Activated T-cell treated with anti-CD3 and anti-CD28 coated beads, Interleukin-2, amount 50 U/mL, for 72 hours (primary cell): ENCODE results near the gene HSDL2. TPM values are rescaled to one million over a fixed set of nuclear protein-coding genes. Genes with fewer than 3 reads are reported as not detected.
A peak's percentile ranks its signal among the peaks of the same experiment; 100 is the strongest.

ENCODE experiments used
- ATAC-seq, 2 donors: fragments of 150-1000 bp; cut with Tn5 transposase; replicated peaks in 1 of 2; 2 replicates each; pipeline ENCODE4 v1.10.0; 2021; ENCODE audit warnings: moderate library complexity in 2 of 2, mild to moderate bottlenecking in 1 of 2
- DNase-seq, 2 donors: peaks; one replicate each; pipeline ENCODE4 v3.0.0; 2021 to 2022; ENCODE audit warnings: mixed read lengths in 1 of 2
- H3K27ac Mint-ChIP-seq: one replicate; pipeline ENCODE4 v1.8.0; 2022; ENCODE audit warnings: mild to moderate bottlenecking, moderate library complexity, mixed read lengths
- H3K27me3 Mint-ChIP-seq: one replicate; pipeline ENCODE4 v1.8.0; 2022; ENCODE audit warnings: low read depth, mixed read lengths
- H3K36me3 Mint-ChIP-seq, 2 donors: one replicate each; pipeline ENCODE4 v1.8.0; 2022; ENCODE audit warnings: mixed read lengths in 2 of 2, mild to moderate bottlenecking in 1 of 2; ENCODE audit not compliant: insufficient read depth in 2 of 2
- H3K4me1 Mint-ChIP-seq: one replicate; pipeline ENCODE4 v1.8.0; 2022; ENCODE audit warnings: low read depth, mixed read lengths
- H3K4me3 Mint-ChIP-seq, 2 donors: one replicate each; pipeline ENCODE4 v1.8.0; 2022; ENCODE audit warnings: mild to moderate bottlenecking in 2 of 2, mixed read lengths in 2 of 2, moderate library complexity in 2 of 2
- H3K9me3 Mint-ChIP-seq, 2 donors: one replicate each; pipeline ENCODE4 v1.8.0; 2022; ENCODE audit warnings: mixed read lengths in 2 of 2
- total RNA-seq, 2 donors: library from RNA; stranded (reverse); gene quantifications; one replicate each; pipeline ENCODE4 v1.2.3, GENCODE V29; 2022

HSDL2 gene
- total RNA-seq, 2 donors from 2014 or later = 27.3 to 33.1 TPM

GRCh38 chr9:112487008-112487798, 107.3 kb downstream of the HSDL2 start:
- H3K4me3 Mint-ChIP-seq = peak overlapping the region; percentile 96 to 99
- H3K9me3 Mint-ChIP-seq = no peaks in the 10 kb centered on the region
- no peaks in the 10 kb centered on the region for H3K27me3 Mint-ChIP-seq
- peaks cover 2 to 4% of the 10 kb centered on the region in 2 donors for H3K36me3 Mint-ChIP-seq
- peak overlapping the region; percentile 54 for H3K27ac Mint-ChIP-seq
- DNase-seq (peak; percentile 58 to 66), ATAC-seq (peak; percentile 42 to 44)
- peaks cover 46% of the 10 kb centered on the region for H3K4me1 Mint-ChIP-seq

GRCh38 chr9:112487799-112488340, 108.0 kb downstream of the HSDL2 start:
- Mint-ChIP-seq H3K36me3 (peaks cover 4 to 7% of the 10 kb centered on the region in 2 donors), H3K4me1 (peaks cover 46% of the 10 kb centered on the region), H3K27me3 (no peaks in the 10 kb centered on the region), H3K27ac (peak overlapping the region; percentile 54), H3K4me3 (peak overlapping the region; percentile 96 to 99), H3K9me3 (no peaks in the 10 kb centered on the region)
- no peak for DNase-seq
- ATAC-seq = no peak

- DNase-seq (no peak), ATAC-seq (no peak)
- Mint-ChIP-seq H3K4me3 (no peak overlapping the region), H3K27ac (no peak overlapping the region), H3K36me3 (peaks cover 12 to 16% of the 10 kb centered on the region in 2 donors), H3K27me3 (no peaks in the 10 kb centered on the region), H3K4me1 (peaks cover 46% of the 10 kb centered on the region), H3K9me3 (peaks cover 5 to 6% of the 10 kb centered on the region in 2 donors)
Measured at GRCh38 chr9:112489039-112489546, 109.2 kb downstream of the HSDL2 start.

- H3K27ac Mint-ChIP-seq = no peak overlapping the region
- peaks cover 20 to 26% of the 10 kb centered on the region in 2 donors for H3K36me3 Mint-ChIP-seq
- H3K9me3 Mint-ChIP-seq = peaks cover 9 to 12% of the 10 kb centered on the region in 2 donors
- no peak for DNase-seq
- peaks cover 43% of the 10 kb centered on the region for H3K4me1 Mint-ChIP-seq
- no peak overlapping the region for H3K4me3 Mint-ChIP-seq
- no peak for ATAC-seq
- no peaks in the 10 kb centered on the region for H3K27me3 Mint-ChIP-seq
Measured at GRCh38 chr9:112489876-112490666, 110.2 kb downstream of the HSDL2 start.

GRCh38 chr9:112493393-112494137, 113.7 kb downstream of the HSDL2 start:
- peaks cover 32% of the 10 kb centered on the region for H3K4me1 Mint-ChIP-seq
- H3K36me3 Mint-ChIP-seq = peaks cover 23 to 28% of the 10 kb centered on the region in 2 donors
- no peak overlapping the region for H3K4me3 Mint-ChIP-seq
- peak overlapping the region; percentile 22 for H3K27ac Mint-ChIP-seq
- H3K9me3 Mint-ChIP-seq = peaks cover 13 to 14% of the 10 kb centered on the region in 2 donors
- DNase-seq = no peak
- no peaks in the 10 kb centered on the region for H3K27me3 Mint-ChIP-seq
- no peak for ATAC-seq

GRCh38 chr9:112494153-112494552, 114.2 kb downstream of the HSDL2 start:
- Mint-ChIP-seq H3K4me1 (peaks cover 32% of the 10 kb centered on the region), H3K36me3 (peaks cover 23 to 28% of the 10 kb centered on the region in 2 donors), H3K27ac (peak overlapping the region; percentile 22), H3K27me3 (no peaks in the 10 kb centered on the region), H3K4me3 (no peak overlapping the region), H3K9me3 (peaks cover 13 to 14% of the 10 kb centered on the region in 2 donors)
- ATAC-seq (no peak), DNase-seq (no peak)

- DNase-seq (no peak), ATAC-seq (no peak)
- no peak overlapping the region for H3K4me3 Mint-ChIP-seq
- peaks cover 13 to 14% of the 10 kb centered on the region in 2 donors for H3K9me3 Mint-ChIP-seq
- H3K4me1 Mint-ChIP-seq = peaks cover 23% of the 10 kb centered on the region
- no peak overlapping the region for H3K27ac Mint-ChIP-seq
- H3K27me3 Mint-ChIP-seq = no peaks in the 10 kb centered on the region
- H3K36me3 Mint-ChIP-seq = peaks cover 23 to 28% of the 10 kb centered on the region in 2 donors
Measured at GRCh38 chr9:112495614-112496013, 115.7 kb downstream of the HSDL2 start.

GRCh38 chr9:112496074-112496722, 116.3 kb downstream of the HSDL2 start:
- H3K4me3 Mint-ChIP-seq = no peak overlapping the region
- peaks cover 13 to 14% of the 10 kb centered on the region in 2 donors for H3K9me3 Mint-ChIP-seq
- no peak overlapping the region for H3K27ac Mint-ChIP-seq
- ATAC-seq (no peak), DNase-seq (no peak)
- peaks cover 20% of the 10 kb centered on the region for H3K4me1 Mint-ChIP-seq
- H3K36me3 Mint-ChIP-seq = peaks cover 23 to 28% of the 10 kb centered on the region in 2 donors
- no peaks in the 10 kb centered on the region for H3K27me3 Mint-ChIP-seq

GRCh38 chr9:112500842-112501241, 120.9 kb downstream of the HSDL2 start:
- ATAC-seq (no peak), DNase-seq (no peak)
- Mint-ChIP-seq H3K4me3 (no peak overlapping the region), H3K27ac (no peak overlapping the region), H3K36me3 (peaks cover 0 to 1% of the 10 kb centered on the region in 2 donors), H3K9me3 (no peaks in the 10 kb centered on the region), H3K4me1 (peaks cover 12% of the 10 kb centered on the region), H3K27me3 (no peaks in the 10 kb centered on the region)

- H3K4me1 Mint-ChIP-seq = peaks cover 8% of the 10 kb centered on the region
- peak overlapping the region; percentile 55 for H3K27ac Mint-ChIP-seq
- no peaks in the 10 kb centered on the region for H3K27me3 Mint-ChIP-seq
- DNase-seq (no peak), ATAC-seq (no peak)
- no peaks in the 10 kb centered on the region for H3K9me3 Mint-ChIP-seq
- no peak overlapping the region for H3K4me3 Mint-ChIP-seq
- H3K36me3 Mint-ChIP-seq = peaks cover 0 to 1% of the 10 kb centered on the region in 2 donors
Measured at GRCh38 chr9:112501287-112501686, 121.4 kb downstream of the HSDL2 start.

GRCh38 chr9:112502175-112502946, 122.5 kb downstream of the HSDL2 start:
- Mint-ChIP-seq H3K27ac (no peak overlapping the region), H3K4me3 (no peak overlapping the region), H3K27me3 (no peaks in the 10 kb centered on the region), H3K36me3 (peaks cover 0 to 1% of the 10 kb centered on the region in 2 donors), H3K4me1 (no peaks in the 10 kb centered on the region), H3K9me3 (no peaks in the 10 kb centered on the region)
- ATAC-seq (no peak), DNase-seq (no peak)
